Mucosa of descending colon (tissue), 3 donors: Measurements from ENCODE around the gene USP17L22. TPM values are rescaled to one million over a fixed set of nuclear protein-coding genes. Genes with fewer than 3 reads are reported as not detected.

Experiments
- total RNA-seq, 3 donors: library from RNA; stranded (reverse); fragmentation: NEBNext Ultra II Directional in 2 of 3; extraction: Animal tissue kit (Norgen Biotek cat#: 25700) in 2 of 3; gene quantifications; one replicate each; pipeline versions ENCODE4 v1.2.1 to v1.2.4, GENCODE V29; 2021 to 2023
- donor health status: DM: no; HTN: no; CAD: no; lungs with moderate emphysema.
- donor health status: DM: no; HTN: no; CAD: no.
- donor health status: DM: no; HTN: yes; CAD: no.

The USP17L22 gene
- total RNA-seq, 3 donors from 2014 or later = not detected

Other genes with a start within 250 kb of the USP17L22 start
- gene FAM90A26, start 97.2 kb upstream of the USP17L22 start, total RNA-seq = not detected
- not detected for gene USP17L10, start 57.0 kb upstream of the USP17L22 start, total RNA-seq
- not detected for gene USP17L11, start 52.2 kb upstream of the USP17L22 start, total RNA-seq
- not detected for gene USP17L12, start 47.5 kb upstream of the USP17L22 start, total RNA-seq
- not detected for gene USP17L13, start 42.7 kb upstream of the USP17L22 start, total RNA-seq
- gene USP17L15, start 33.2 kb upstream of the USP17L22 start, total RNA-seq = not detected
- not detected for gene USP17L17, start 23.7 kb upstream of the USP17L22 start, total RNA-seq
- gene USP17L18, start 19.0 kb upstream of the USP17L22 start, total RNA-seq = not detected
- not detected for gene USP17L19, start 14.2 kb upstream of the USP17L22 start, total RNA-seq
- gene USP17L20, start 9.5 kb upstream of the USP17L22 start, total RNA-seq = not detected
- not detected for gene USP17L21, start 4.7 kb upstream of the USP17L22 start, total RNA-seq
- not detected for gene USP17L24, start 57.5 kb downstream of the USP17L22 start, total RNA-seq
- not detected for gene USP17L25, start 62.3 kb downstream of the USP17L22 start, total RNA-seq
- gene USP17L26, start 67.0 kb downstream of the USP17L22 start, total RNA-seq = not detected
- not detected for gene USP17L5, start 71.8 kb downstream of the USP17L22 start, total RNA-seq
- gene USP17L27, start 76.5 kb downstream of the USP17L22 start, total RNA-seq = not detected
- gene USP17L28, start 81.3 kb downstream of the USP17L22 start, total RNA-seq = not detected
- gene USP17L29, start 86.0 kb downstream of the USP17L22 start, total RNA-seq = not detected
- not detected for gene USP17L30, start 95.5 kb downstream of the USP17L22 start, total RNA-seq
- gene DEFB131A, start 176.8 kb downstream of the USP17L22 start, total RNA-seq = not detected